GM23338 (cell line): ENCODE measurements around the gene SAMD4A. TPM values are rescaled to one million over a fixed set of nuclear protein-coding genes. Genes with fewer than 3 reads are reported as not detected.

Source experiments
- ATAC-seq: fragments of 200-7000 bp; cut with Tn5 transposase; 3 replicates; pipeline ENCODE4 v1.9.1; 2020
- DNase-seq: peaks from one replicate; pipeline ENCODE4 v3.0.0-alpha.2; 2015; ENCODE audit warnings: low spot score
- H2AFZ ChIP-seq: fragments of 200-600 bp; sonication (generic); 2 replicates; pipeline ENCODE4 v1.8.0; 2016; ENCODE audit warnings: antibody characterized with exemption, mild to moderate bottlenecking, moderate library complexity
- H3F3A ChIP-seq: fragments of 200-600 bp; sonication (generic); replicated peaks from 2 replicates; pipeline ENCODE4 v1.8.0; 2017; ENCODE audit warnings: antibody characterized with exemption, mixed run types, low read depth
- H3K27ac ChIP-seq: fragments of 200-600 bp; sonication (generic); 2 replicates; pipeline ENCODE4 v1.6.1; 2016; ENCODE audit warnings: low read depth
- H3K27me3 ChIP-seq: fragments of 200-600 bp; sonication (generic); 2 replicates; pipeline ENCODE4 v1.8.0; 2016; ENCODE audit warnings: mild to moderate bottlenecking, mixed run types, moderate library complexity; ENCODE audit not compliant: insufficient read depth
- H3K36me3 ChIP-seq: fragments of 200-600 bp; sonication (generic); 2 replicates; pipeline ENCODE4 v1.8.0; 2016; ENCODE audit warnings: mild to moderate bottlenecking; ENCODE audit not compliant: insufficient read depth
- H3K4me1 ChIP-seq: fragments of 200-600 bp; sonication (generic); 2 replicates; pipeline ENCODE4 v1.8.0; 2016; ENCODE audit warnings: mild to moderate bottlenecking, moderate library complexity; ENCODE audit not compliant: insufficient read depth
- H3K4me2 ChIP-seq: fragments of 200-600 bp; sonication (generic); 2 replicates; pipeline ENCODE4 v1.7.1; 2017; ENCODE audit warnings: mixed run types
- H3K4me3 ChIP-seq: fragments of 200-600 bp; sonication (generic); 2 replicates; pipeline ENCODE4 v1.6.1; 2016; ENCODE audit warnings: mixed run types
- H3K79me2 ChIP-seq: fragments of 200-600 bp; sonication (generic); replicated peaks from 2 replicates; pipeline ENCODE4 v1.8.0; 2017; ENCODE audit warnings: mild to moderate bottlenecking; ENCODE audit not compliant: insufficient read depth
- H3K9me2 ChIP-seq: fragments of 200-600 bp; sonication (generic); 2 replicates; pipeline ENCODE4 v1.8.0; 2017; ENCODE audit not compliant: insufficient read depth
- H4K20me1 ChIP-seq: fragments of 200-600 bp; sonication (generic); replicated peaks from 2 replicates; pipeline ENCODE4 v1.8.0; 2017; ENCODE audit warnings: mild to moderate bottlenecking; ENCODE audit not compliant: insufficient read depth
- H3K27ac Mint-ChIP-seq: 2 replicates; pipeline ENCODE4 v1.8.0; 2020; ENCODE audit warnings: inconsistent platforms, mild to moderate bottlenecking, moderate library complexity, mixed read lengths
- H3K27me3 Mint-ChIP-seq: 3 replicates; pipeline ENCODE4 v1.8.0; 2022; ENCODE audit warnings: low read depth, mild to moderate bottlenecking, moderate library complexity, mixed read lengths, inconsistent platforms; ENCODE audit not compliant: insufficient read depth, poor library complexity
- H3K36me3 Mint-ChIP-seq: 3 replicates; pipeline ENCODE4 v1.8.0; 2021; ENCODE audit warnings: low read depth, mild to moderate bottlenecking, inconsistent platforms, moderate library complexity, mixed read lengths
- H3K4me1 Mint-ChIP-seq: 3 replicates; pipeline ENCODE4 v1.8.0; 2020; ENCODE audit warnings: mild to moderate bottlenecking, inconsistent platforms, mixed read lengths
- H3K4me3 Mint-ChIP-seq: 3 replicates; pipeline ENCODE4 v1.8.0; 2021; ENCODE audit warnings: moderate library complexity, mild to moderate bottlenecking, inconsistent platforms, mixed read lengths
- H3K9me3 Mint-ChIP-seq: 3 replicates; pipeline ENCODE4 v1.8.0; 2020; ENCODE audit warnings: moderate library complexity, mild to moderate bottlenecking, inconsistent platforms, mixed read lengths
- CREB1 ChIP-seq: fragments of 250-450 bp; sonication (Bioruptor Pico); IDR thresholded peaks from 2 replicates; pipeline ENCODE4 v1.5.0; 2020; ENCODE audit warnings: low read depth, mild to moderate bottlenecking, moderate library complexity
- EZH2 ChIP-seq: fragments of 200-600 bp; sonication (generic); IDR thresholded peaks from one replicate; pipeline ENCODE4 v1.8.0; 2017; ENCODE audit warnings: antibody characterized with exemption, mild to moderate bottlenecking, low read depth; ENCODE audit not compliant: unreplicated experiment
- EZH2phosphoT487 ChIP-seq: fragments of 200-600 bp; sonication (generic); IDR thresholded peaks from one replicate; pipeline ENCODE4 v1.8.1; 2018; ENCODE audit warnings: antibody characterized with exemption; ENCODE audit not compliant: unreplicated experiment
- JUNB ChIP-seq: IDR thresholded peaks from one replicate; pipeline ENCODE4 v1.6.1; 2016; ENCODE audit warnings: antibody characterized with exemption; ENCODE audit not compliant: unreplicated experiment
- NANOG ChIP-seq: IDR thresholded peaks from 2 replicates; pipeline ENCODE4 v1.6.1; 2016; ENCODE audit warnings: antibody characterized with exemption, borderline replicate concordance
- POLR2AphosphoS5 ChIP-seq: IDR thresholded peaks from 2 replicates; pipeline ENCODE4 v1.6.1; 2016; ENCODE audit warnings: antibody characterized with exemption, low read depth
- STAT1 ChIP-seq: IDR thresholded peaks from one replicate; pipeline ENCODE4 v1.6.1; 2016; ENCODE audit warnings: antibody characterized with exemption; ENCODE audit not compliant: unreplicated experiment
- ZNF114 ChIP-seq: fragments of 250-450 bp; sonication (Bioruptor Pico); IDR thresholded peaks from 2 replicates; pipeline ENCODE4 v1.5.0; 2020; ENCODE audit warnings: mild to moderate bottlenecking, moderate library complexity
- ZNF331 ChIP-seq: fragments of 250-450 bp; sonication (Bioruptor Pico); IDR thresholded peaks from 2 replicates; pipeline ENCODE4 v1.5.0; 2020; ENCODE audit warnings: low read depth, mild to moderate bottlenecking, moderate library complexity
- polyA plus RNA-seq: library from polyadenylated mRNA; unstranded; fragments of >200 nt; fragmentation: Nextera tagmentation; extraction: Ambion mirVana; gene quantifications from 2 replicates; pipeline ENCODE4 v1.2.1, GENCODE V29; 2016
- total RNA-seq: library from RNA; depleted of rRNA; stranded (reverse); fragments of >200 nt; shearing (Covaris generic); gene quantifications from 2 replicates; pipeline ENCODE4 v1.2.3, GENCODE V29; 2014
- TF ChIP-seq, protein P1 (sequence below): IDR thresholded peaks from 2 replicates; pipeline ENCODE4 v1.6.1; 2016; ENCODE audit warnings: antibody characterized with exemption
- TF ChIP-seq, protein P2 (sequence below), 2 experiments: fragments of 200-600 bp in 1 of 2; sonication (generic) in 1 of 2; conservative IDR thresholded peaks; 2 replicates each; pipeline versions ENCODE4 v1.5.1 to v1.6.1; 2016 to 2017; ENCODE audit warnings: antibody characterized with exemption in 2 of 2, low read depth in 2 of 2, mild to moderate bottlenecking in 2 of 2, moderate library complexity in 1 of 2
- TF ChIP-seq, protein P3 (sequence below): fragments of 250-450 bp; sonication (Bioruptor Pico); IDR thresholded peaks from 2 replicates; pipeline ENCODE4 v1.5.0; 2020; ENCODE audit warnings: mild to moderate bottlenecking, moderate library complexity

The SAMD4A gene
- total and polyA plus RNA-seq, 2 experiments from 2014 or later: 1.6 to 6.9 TPM

DNA sequence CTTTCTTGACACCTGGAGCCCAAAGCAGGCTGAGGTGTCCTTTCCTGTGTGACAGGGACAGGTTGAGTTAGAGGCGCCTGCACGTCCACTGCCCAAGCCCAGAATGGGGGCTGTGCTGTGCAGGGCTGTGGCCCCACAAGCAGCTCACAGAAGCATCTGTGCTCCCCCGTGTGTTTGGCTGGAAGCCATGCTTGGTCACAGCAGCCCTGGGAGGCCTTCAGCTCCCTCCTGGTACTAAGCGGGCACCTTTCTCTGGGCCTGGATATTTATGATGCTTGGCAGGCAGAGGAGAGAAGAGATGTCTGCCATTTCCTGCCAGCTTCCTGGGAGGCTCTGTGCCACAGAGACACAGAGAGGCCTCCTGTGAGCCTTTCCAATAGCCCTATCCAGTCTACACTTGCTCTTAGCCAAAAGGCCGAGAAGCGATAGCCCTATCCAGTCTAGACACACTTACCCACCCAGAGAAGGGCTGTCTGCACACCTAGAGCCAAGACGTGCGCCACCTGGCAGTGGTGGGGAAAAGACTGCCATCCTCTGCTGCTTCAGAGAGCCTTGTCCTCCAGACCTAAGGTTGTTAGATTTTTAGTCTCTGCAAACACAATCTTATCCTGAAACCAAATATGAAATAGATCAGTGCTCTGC is 218.3 kb downstream of the SAMD4A start (continued):
- TF ChIP-seq, protein P1, sequence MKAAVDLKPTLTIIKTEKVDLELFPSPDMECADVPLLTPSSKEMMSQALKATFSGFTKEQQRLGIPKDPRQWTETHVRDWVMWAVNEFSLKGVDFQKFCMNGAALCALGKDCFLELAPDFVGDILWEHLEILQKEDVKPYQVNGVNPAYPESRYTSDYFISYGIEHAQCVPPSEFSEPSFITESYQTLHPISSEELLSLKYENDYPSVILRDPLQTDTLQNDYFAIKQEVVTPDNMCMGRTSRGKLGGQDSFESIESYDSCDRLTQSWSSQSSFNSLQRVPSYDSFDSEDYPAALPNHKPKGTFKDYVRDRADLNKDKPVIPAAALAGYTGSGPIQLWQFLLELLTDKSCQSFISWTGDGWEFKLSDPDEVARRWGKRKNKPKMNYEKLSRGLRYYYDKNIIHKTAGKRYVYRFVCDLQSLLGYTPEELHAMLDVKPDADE: no peak

DNA sequence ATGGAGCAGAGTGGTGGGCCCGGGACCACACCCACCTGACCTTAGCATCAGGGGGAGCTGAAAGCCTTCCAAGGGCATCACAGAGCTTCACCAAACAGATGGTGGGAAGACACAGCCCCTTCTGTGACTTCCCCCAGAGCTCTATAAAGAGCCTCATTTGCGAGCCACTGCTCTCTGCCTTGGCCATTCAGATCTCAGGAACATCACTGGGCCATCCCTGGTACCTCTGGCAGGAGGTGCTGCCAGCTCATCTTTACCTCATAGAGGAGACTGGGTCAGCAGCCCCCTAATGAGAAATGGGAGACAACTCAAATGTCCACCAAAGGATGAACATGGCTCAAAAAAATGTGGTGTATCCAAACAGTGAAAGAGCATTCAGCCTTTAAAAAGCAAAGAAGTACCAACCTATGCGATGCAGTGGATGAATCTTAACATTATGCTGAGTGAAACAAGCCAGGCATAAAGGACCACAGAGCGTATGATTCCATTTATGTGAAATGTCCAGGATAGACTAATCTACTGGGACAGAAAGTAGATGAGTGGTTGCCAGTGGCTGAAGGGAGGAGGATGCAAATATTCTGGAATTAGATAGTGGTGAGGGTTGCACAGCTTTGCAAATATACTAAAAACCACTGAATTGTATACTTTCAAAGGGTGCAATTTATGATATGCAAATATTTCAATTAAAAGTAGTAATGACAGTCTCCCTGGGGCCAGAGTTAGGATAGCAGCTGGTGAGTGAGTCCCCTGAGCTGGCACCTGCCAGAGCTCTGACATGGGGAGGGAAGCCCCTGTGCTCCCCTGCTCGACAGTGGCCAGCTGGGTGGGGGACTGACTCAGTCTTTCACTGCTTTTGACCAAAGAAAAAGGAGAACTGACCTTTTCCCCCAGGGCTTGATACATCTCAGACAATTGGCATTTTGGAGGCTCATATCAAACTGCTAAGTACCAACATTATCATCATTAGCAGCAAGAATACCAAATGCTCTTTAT is 219.1 kb downstream of the SAMD4A start:
- Histone ChIP-seq H3K9me2 (0 out of 2 replicates have a peak, but pooled peaks cover 3% of the 10 kb centered on the region), H3K27ac (no peak overlapping the region), H2AFZ (no peak overlapping the region), H3K4me3 (no peak overlapping the region), H3K79me2 (no peaks in the 10 kb centered on the region), H3K4me2 (no peak overlapping the region), H3K36me3 (no peaks in the 10 kb centered on the region), H4K20me1 (no peaks in the 10 kb centered on the region), H3K27me3 (no peaks in the 10 kb centered on the region), H3K4me1 (no peaks in the 10 kb centered on the region), H3F3A (no peaks in the 10 kb centered on the region)
- Mint-ChIP-seq H3K4me3 (no peak overlapping the region), H3K9me3 (no peaks in the 10 kb centered on the region), H3K27me3 (peaks cover 3% of the 10 kb centered on the region), H3K36me3 (no peaks in the 10 kb centered on the region), H3K4me1 (peaks cover 8% of the 10 kb centered on the region), H3K27ac (no peak overlapping the region)
- DNase-seq: no peak
- ATAC-seq: no peak
- TF ChIP-seq, protein P2, sequence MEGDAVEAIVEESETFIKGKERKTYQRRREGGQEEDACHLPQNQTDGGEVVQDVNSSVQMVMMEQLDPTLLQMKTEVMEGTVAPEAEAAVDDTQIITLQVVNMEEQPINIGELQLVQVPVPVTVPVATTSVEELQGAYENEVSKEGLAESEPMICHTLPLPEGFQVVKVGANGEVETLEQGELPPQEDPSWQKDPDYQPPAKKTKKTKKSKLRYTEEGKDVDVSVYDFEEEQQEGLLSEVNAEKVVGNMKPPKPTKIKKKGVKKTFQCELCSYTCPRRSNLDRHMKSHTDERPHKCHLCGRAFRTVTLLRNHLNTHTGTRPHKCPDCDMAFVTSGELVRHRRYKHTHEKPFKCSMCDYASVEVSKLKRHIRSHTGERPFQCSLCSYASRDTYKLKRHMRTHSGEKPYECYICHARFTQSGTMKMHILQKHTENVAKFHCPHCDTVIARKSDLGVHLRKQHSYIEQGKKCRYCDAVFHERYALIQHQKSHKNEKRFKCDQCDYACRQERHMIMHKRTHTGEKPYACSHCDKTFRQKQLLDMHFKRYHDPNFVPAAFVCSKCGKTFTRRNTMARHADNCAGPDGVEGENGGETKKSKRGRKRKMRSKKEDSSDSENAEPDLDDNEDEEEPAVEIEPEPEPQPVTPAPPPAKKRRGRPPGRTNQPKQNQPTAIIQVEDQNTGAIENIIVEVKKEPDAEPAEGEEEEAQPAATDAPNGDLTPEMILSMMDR (conservative IDR thresholded peaks at IDR 0.05; ENCODE audit: low read depth in 2 of 2): no peak
- TF ChIP-seq, protein P1: no peak
- no peak for TF ChIP-seq JUNB
- TF ChIP-seq EZH2phosphoT487: no peak
- no peak for TF ChIP-seq STAT1
- TF ChIP-seq CREB1: no peak
- TF ChIP-seq, protein P3, sequence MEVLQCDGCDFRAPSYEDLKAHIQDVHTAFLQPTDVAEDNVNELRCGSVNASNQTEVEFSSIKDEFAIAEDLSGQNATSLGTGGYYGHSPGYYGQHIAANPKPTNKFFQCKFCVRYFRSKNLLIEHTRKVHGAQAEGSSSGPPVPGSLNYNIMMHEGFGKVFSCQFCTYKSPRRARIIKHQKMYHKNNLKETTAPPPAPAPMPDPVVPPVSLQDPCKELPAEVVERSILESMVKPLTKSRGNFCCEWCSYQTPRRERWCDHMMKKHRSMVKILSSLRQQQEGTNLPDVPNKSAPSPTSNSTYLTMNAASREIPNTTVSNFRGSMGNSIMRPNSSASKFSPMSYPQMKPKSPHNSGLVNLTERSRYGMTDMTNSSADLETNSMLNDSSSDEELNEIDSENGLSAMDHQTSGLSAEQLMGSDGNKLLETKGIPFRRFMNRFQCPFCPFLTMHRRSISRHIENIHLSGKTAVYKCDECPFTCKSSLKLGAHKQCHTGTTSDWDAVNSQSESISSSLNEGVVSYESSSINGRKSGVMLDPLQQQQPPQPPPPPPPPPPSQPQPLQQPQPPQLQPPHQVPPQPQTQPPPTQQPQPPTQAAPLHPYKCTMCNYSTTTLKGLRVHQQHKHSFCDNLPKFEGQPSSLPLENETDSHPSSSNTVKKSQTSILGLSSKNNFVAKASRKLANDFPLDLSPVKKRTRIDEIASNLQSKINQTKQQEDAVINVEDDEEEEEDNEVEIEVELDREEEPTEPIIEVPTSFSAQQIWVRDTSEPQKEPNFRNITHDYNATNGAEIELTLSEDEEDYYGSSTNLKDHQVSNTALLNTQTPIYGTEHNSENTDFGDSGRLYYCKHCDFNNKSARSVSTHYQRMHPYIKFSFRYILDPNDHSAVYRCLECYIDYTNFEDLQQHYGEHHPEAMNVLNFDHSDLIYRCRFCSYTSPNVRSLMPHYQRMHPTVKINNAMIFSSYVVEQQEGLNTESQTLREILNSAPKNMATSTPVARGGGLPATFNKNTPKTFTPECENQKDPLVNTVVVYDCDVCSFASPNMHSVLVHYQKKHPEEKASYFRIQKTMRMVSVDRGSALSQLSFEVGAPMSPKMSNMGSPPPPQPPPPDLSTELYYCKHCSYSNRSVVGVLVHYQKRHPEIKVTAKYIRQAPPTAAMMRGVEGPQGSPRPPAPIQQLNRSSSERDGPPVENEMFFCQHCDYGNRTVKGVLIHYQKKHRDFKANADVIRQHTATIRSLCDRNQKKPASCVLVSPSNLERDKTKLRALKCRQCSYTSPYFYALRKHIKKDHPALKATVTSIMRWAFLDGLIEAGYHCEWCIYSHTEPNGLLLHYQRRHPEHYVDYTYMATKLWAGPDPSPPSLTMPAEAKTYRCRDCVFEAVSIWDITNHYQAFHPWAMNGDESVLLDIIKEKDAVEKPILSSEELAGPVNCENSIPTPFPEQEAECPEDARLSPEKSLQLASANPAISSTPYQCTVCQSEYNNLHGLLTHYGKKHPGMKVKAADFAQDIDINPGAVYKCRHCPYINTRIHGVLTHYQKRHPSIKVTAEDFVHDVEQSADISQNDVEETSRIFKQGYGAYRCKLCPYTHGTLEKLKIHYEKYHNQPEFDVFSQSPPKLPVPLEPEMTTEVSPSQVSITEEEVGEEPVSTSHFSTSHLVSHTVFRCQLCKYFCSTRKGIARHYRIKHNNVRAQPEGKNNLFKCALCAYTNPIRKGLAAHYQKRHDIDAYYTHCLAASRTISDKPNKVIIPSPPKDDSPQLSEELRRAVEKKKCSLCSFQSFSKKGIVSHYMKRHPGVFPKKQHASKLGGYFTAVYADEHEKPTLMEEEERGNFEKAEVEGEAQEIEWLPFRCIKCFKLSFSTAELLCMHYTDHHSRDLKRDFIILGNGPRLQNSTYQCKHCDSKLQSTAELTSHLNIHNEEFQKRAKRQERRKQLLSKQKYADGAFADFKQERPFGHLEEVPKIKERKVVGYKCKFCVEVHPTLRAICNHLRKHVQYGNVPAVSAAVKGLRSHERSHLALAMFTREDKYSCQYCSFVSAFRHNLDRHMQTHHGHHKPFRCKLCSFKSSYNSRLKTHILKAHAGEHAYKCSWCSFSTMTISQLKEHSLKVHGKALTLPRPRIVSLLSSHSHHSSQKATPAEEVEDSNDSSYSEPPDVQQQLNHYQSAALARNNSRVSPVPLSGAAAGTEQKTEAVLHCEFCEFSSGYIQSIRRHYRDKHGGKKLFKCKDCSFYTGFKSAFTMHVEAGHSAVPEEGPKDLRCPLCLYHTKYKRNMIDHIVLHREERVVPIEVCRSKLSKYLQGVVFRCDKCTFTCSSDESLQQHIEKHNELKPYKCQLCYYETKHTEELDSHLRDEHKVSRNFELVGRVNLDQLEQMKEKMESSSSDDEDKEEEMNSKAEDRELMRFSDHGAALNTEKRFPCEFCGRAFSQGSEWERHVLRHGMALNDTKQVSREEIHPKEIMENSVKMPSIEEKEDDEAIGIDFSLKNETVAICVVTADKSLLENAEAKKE (CRISPR knock-in tag): no peak
- TF ChIP-seq ZNF114 (CRISPR knock-in tag): no peak
- no peak for TF ChIP-seq POLR2AphosphoS5
- no peak for TF ChIP-seq EZH2
- no peak for TF ChIP-seq NANOG
- no peak for TF ChIP-seq ZNF331 (CRISPR knock-in tag)
